Measurements from ENCODE around the gene NTF3.

DNA sequence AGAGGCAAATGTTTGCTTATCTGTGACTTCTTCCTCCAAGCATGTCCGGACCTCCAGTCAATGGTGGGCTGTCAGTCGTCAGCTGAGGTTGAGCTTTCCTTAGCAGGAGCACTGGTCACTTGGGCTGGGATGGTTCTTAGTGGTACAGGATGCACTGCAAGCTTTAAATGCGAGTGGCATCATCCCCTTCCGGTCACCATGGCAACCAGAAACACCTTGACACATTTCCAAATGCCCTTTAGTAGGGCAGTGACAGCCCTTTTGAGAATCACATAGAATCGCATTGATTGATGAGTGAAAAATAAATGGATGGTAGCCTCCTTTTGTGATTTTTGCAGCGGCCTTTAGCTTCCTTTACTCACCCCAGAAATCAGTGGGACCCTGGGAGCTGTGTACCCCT, 24.1 kb downstream of the NTF3 start:
- no peak for TF ChIP-seq RXRA (IDR thresholded peaks at IDR 0.05; ENCODE audit: borderline replicate concordance, low read depth)
- TF ChIP-seq POLR2AphosphoS5 (IDR thresholded peaks at IDR 0.05; ENCODE audit: low read depth, low read length): no peak
- no peak for TF ChIP-seq TAF1 (IDR thresholded peaks at IDR 0.05; ENCODE audit: borderline replicate concordance, low read depth, low read length)
- TF ChIP-seq, protein P1, sequence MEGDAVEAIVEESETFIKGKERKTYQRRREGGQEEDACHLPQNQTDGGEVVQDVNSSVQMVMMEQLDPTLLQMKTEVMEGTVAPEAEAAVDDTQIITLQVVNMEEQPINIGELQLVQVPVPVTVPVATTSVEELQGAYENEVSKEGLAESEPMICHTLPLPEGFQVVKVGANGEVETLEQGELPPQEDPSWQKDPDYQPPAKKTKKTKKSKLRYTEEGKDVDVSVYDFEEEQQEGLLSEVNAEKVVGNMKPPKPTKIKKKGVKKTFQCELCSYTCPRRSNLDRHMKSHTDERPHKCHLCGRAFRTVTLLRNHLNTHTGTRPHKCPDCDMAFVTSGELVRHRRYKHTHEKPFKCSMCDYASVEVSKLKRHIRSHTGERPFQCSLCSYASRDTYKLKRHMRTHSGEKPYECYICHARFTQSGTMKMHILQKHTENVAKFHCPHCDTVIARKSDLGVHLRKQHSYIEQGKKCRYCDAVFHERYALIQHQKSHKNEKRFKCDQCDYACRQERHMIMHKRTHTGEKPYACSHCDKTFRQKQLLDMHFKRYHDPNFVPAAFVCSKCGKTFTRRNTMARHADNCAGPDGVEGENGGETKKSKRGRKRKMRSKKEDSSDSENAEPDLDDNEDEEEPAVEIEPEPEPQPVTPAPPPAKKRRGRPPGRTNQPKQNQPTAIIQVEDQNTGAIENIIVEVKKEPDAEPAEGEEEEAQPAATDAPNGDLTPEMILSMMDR (IDR thresholded peaks at IDR 0.05): no peak
- TF ChIP-seq SIN3A (IDR thresholded peaks at IDR 0.05; ENCODE audit: borderline replicate concordance, low read depth, low read length): no peak
- no peak for TF ChIP-seq RAD21 (IDR thresholded peaks at IDR 0.05; ENCODE audit: low read length)
- TF ChIP-seq FOXM1 (IDR thresholded peaks at IDR 0.05; ENCODE audit: low read depth): no peak
- TF ChIP-seq GATA2 (CRISPR knock-in tag; IDR thresholded peaks at IDR 0.05): no peak
